OCI-LY1 (cell line): ENCODE data around the gene PLXNA2.

Experiments used
- H2AFZ ChIP-seq: fragments of 200-600 bp; sonication (generic), shearing (Covaris generic); 2 replicates; pipeline ENCODE4 v1.6.0; 2014; ENCODE audit warnings: antibody characterized with exemption, mild to moderate bottlenecking, low read length
- H3F3A ChIP-seq: fragments of 200-600 bp; sonication (generic), shearing (Covaris generic); 2 replicates; pipeline ENCODE4 v1.6.0; 2014; ENCODE audit warnings: mild to moderate bottlenecking, antibody characterized with exemption, low read length, moderate library complexity; ENCODE audit not compliant: insufficient read depth
- H3K27ac ChIP-seq: fragments of 200-600 bp; sonication (generic); 2 replicates; pipeline ENCODE4 v1.5.1; 2014; ENCODE audit warnings: low read length, mixed run types, mild to moderate bottlenecking, low read depth; ENCODE audit not compliant: poor library complexity, severe bottlenecking
- H3K27me3 ChIP-seq: fragments of 200-600 bp; sonication (generic); 2 replicates; pipeline ENCODE4 v1.6.0; 2014; ENCODE audit warnings: antibody characterized with exemption, mild to moderate bottlenecking, low read length, moderate library complexity; ENCODE audit not compliant: insufficient read depth
- H3K36me3 ChIP-seq: fragments of 200-600 bp; sonication (generic); 2 replicates; pipeline ENCODE4 v1.6.1; 2014; ENCODE audit warnings: mild to moderate bottlenecking, antibody characterized with exemption, low read length, moderate library complexity, mixed read lengths; ENCODE audit not compliant: insufficient read depth
- H3K4me1 ChIP-seq: fragments of 200-600 bp; sonication (generic); 2 replicates; pipeline ENCODE4 v1.5.1; 2014; ENCODE audit warnings: mild to moderate bottlenecking, low read length, moderate library complexity; ENCODE audit not compliant: insufficient read depth, severe bottlenecking
- H3K4me2 ChIP-seq: fragments of 200-600 bp; sonication (generic), shearing (Covaris generic); 2 replicates; pipeline ENCODE4 v1.6.1; 2014; ENCODE audit warnings: low read length
- H3K4me3 ChIP-seq: fragments of 200-600 bp; sonication (generic); 2 replicates; pipeline ENCODE4 v1.5.1; 2014; ENCODE audit warnings: low read length, low read depth, mild to moderate bottlenecking, mixed read lengths; ENCODE audit not compliant: poor library complexity, severe bottlenecking
- H3K79me2 ChIP-seq: fragments of 200-600 bp; shearing (Covaris generic); 2 replicates; pipeline ENCODE4 v1.6.1; 2016; ENCODE audit warnings: mixed run types, low read length, mixed read lengths; ENCODE audit not compliant: insufficient read depth
- H3K9ac ChIP-seq: fragments of 200-600 bp; sonication (generic), shearing (Covaris generic); 2 replicates; pipeline ENCODE4 v1.6.1; 2014; ENCODE audit warnings: mild to moderate bottlenecking, low read length, mixed read lengths
- H3K9me2 ChIP-seq: fragments of 200-600 bp; sonication (generic), shearing (Covaris generic); 2 replicates; pipeline ENCODE4 v1.6.1; 2014; ENCODE audit warnings: low read depth, mild to moderate bottlenecking, low read length, mixed read lengths
- H3K9me3 ChIP-seq: fragments of 200-600 bp; shearing (Covaris generic); 2 replicates; pipeline ENCODE4 v1.6.1; 2014; ENCODE audit warnings: low read length, mixed read lengths
- H4K20me1 ChIP-seq: fragments of 200-600 bp; sonication (generic), shearing (Covaris generic); 2 replicates; pipeline ENCODE4 v1.6.0; 2016; ENCODE audit warnings: mild to moderate bottlenecking, low read length; ENCODE audit not compliant: insufficient read depth
- EZH2 ChIP-seq: fragments of 200-600 bp; sonication (generic), shearing (Covaris generic); IDR thresholded peaks from 2 replicates; pipeline ENCODE4 v1.8.0; 2017; ENCODE audit warnings: borderline replicate concordance, mixed run types, mild to moderate bottlenecking, antibody characterized with exemption, low read length, moderate library complexity, mixed read lengths
- TF ChIP-seq, protein P1 (sequence below): fragments of 200-600 bp; sonication (generic), shearing (Covaris generic); IDR thresholded peaks from 2 replicates; pipeline ENCODE4 v1.5.1; 2017; ENCODE audit warnings: mild to moderate bottlenecking, antibody characterized with exemption, low read length, moderate library complexity, mixed read lengths

The PLXNA2 gene

DNA sequence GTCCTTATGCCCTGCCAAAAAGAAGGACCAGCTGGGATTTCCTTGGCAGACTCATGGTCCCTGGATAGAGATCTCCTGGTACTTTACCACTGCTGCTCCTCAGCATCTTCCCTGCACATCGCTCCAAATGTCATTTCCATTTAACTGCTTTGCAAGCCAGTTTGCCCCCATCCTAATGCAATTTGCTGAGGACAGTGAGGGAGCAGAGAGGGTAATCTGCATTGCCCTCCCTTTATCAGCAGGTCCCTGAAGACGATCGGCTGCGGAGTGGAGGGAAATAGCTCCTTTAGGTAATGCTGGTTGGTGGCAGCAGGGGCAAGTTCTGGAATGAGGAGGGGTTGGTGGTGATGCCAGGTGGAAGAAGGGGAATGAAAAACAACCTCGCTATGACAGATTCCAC, 2.7 kb downstream of the PLXNA2 start:
- no peaks in the 10 kb centered on the region for H3K9me2 ChIP-seq
- H3K4me1 ChIP-seq: peaks cover 16% of the 10 kb centered on the region
- TF ChIP-seq, protein P1, sequence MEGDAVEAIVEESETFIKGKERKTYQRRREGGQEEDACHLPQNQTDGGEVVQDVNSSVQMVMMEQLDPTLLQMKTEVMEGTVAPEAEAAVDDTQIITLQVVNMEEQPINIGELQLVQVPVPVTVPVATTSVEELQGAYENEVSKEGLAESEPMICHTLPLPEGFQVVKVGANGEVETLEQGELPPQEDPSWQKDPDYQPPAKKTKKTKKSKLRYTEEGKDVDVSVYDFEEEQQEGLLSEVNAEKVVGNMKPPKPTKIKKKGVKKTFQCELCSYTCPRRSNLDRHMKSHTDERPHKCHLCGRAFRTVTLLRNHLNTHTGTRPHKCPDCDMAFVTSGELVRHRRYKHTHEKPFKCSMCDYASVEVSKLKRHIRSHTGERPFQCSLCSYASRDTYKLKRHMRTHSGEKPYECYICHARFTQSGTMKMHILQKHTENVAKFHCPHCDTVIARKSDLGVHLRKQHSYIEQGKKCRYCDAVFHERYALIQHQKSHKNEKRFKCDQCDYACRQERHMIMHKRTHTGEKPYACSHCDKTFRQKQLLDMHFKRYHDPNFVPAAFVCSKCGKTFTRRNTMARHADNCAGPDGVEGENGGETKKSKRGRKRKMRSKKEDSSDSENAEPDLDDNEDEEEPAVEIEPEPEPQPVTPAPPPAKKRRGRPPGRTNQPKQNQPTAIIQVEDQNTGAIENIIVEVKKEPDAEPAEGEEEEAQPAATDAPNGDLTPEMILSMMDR: no peak
- TF ChIP-seq EZH2: no peak
- no peak overlapping the region for H3K4me3 ChIP-seq
- H2AFZ ChIP-seq: no peak overlapping the region
- H3K9me3 ChIP-seq: no peaks in the 10 kb centered on the region
- H4K20me1 ChIP-seq: no peaks in the 10 kb centered on the region
- no peaks in the 10 kb centered on the region for H3F3A ChIP-seq
- no peak overlapping the region for H3K27ac ChIP-seq
- H3K79me2 ChIP-seq: no peaks in the 10 kb centered on the region
- no peaks in the 10 kb centered on the region for H3K36me3 ChIP-seq
- H3K27me3 ChIP-seq: no peaks in the 10 kb centered on the region; the same call in 1 of the 2 replicates
- H3K4me2 ChIP-seq: no peak overlapping the region
- no peak overlapping the region for H3K9ac ChIP-seq

DNA sequence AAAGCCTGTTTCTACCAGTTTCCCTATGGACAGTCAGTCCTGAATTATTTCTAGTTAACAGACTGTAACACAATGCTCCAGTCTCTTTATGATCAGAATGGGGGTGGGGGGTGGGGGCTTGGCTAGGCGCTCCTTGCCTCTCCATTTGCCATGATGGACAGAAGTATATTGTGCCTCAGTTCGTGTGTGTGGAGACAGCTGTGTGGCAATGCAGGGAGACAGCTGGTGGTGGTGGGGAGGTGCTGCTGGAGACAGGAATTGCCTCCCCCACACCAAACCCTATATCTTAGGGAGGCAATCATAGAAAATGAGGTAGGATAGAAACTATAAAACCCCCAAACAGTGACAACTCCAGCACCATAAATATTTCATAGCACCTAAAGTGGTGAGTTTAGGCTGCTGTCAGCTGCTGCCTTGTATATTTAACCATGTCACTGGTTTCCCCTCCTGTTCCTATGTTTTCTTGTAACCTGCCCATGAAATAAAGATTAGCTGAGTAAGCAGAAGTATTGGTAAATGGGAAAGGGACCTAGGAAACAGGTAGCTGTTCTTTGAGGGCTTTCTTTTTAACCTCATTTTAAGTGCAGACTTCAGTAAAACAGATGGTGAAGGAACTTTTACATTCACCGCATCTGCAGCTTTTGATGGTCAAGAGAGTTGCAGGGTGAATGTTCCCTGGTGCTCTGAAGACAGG, 3.4 kb downstream of the PLXNA2 start:
- Histone ChIP-seq H3K4me1 (peaks cover 16% of the 10 kb centered on the region), H3F3A (no peaks in the 10 kb centered on the region), H3K27me3 (no peaks in the 10 kb centered on the region; the same call in 1 of the 2 replicates), H3K9me2 (no peaks in the 10 kb centered on the region), H4K20me1 (no peaks in the 10 kb centered on the region), H3K4me2 (no peak overlapping the region), H3K79me2 (no peaks in the 10 kb centered on the region), H2AFZ (no peak overlapping the region), H3K9ac (no peak overlapping the region), H3K4me3 (no peak overlapping the region), H3K36me3 (no peaks in the 10 kb centered on the region), H3K27ac (no peak overlapping the region), H3K9me3 (no peaks in the 10 kb centered on the region)
- TF ChIP-seq, protein P1: no peak
- no peak for TF ChIP-seq EZH2

DNA sequence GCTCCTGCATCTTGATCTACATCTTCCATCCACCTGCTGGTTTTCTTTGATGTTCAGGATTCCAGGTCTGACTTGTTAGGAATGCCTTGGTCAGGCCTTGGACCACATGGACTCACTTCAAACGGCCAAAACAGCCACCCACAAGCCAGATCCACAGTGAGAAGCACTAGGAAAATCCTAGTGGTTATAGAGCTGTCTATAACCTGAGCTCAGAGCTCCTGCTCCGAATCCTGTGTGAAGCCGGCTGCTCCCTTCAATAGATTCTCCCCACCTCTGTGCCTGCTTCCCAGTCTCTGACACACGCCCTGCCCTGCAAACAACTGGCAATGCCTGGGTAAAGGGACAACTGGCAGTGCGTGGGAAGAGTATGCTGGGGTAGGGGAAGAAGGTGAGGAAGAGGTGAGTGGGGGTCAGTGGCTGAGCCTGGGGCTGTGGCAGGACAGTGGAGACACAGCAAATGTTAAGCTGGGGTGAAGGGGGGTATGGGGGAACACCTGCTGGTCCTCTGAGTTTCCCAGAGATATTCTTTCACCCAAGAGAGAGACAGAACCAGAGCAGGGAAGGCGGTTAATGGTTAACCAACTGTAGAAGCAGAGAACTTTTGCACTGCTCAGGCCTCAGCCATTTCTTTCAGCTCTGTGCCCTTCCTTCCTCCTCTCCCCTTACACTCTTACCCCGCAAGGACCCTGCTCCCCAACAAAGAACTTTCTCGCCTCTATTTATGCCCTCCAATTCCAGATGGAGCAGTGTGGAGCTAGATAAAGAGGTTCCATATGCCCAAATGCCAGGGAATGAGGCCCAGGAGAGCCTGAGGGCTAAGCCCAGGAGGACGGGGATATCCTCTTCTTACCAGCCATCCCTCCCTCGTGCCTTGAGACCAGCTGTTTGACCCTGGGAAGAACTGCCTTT, 4.5 kb downstream of the PLXNA2 start:
- H3K9ac ChIP-seq: no peak overlapping the region
- no peaks in the 10 kb centered on the region for H3F3A ChIP-seq
- TF ChIP-seq, protein P1: no peak
- peaks cover 12% of the 10 kb centered on the region for H3K4me1 ChIP-seq
- no peaks in the 10 kb centered on the region for H4K20me1 ChIP-seq
- no peaks in the 10 kb centered on the region for H3K36me3 ChIP-seq
- H3K4me3 ChIP-seq: no peak overlapping the region
- H3K4me2 ChIP-seq: no peak overlapping the region
- H2AFZ ChIP-seq: no peak overlapping the region
- no peaks in the 10 kb centered on the region for H3K79me2 ChIP-seq
- no peaks in the 10 kb centered on the region for H3K9me3 ChIP-seq
- H3K27me3 ChIP-seq: no peaks in the 10 kb centered on the region; the same call in 1 of the 2 replicates
- no peaks in the 10 kb centered on the region for H3K9me2 ChIP-seq
- H3K27ac ChIP-seq: no peak overlapping the region
